Cardiac muscle cell (in vitro differentiated cells and primary cell): ENCODE results near the gene NPBWR2. TPM values are rescaled to one million over a fixed set of nuclear protein-coding genes. Genes with fewer than 3 reads are reported as not detected.
A peak's percentile ranks its signal among the peaks of the same experiment; 100 is the strongest.

Source experiments
- DNase-seq, 2 donors: peaks; one replicate each; pipeline versions ENCODE4 v3.0.0 to v3.0.0-alpha.2; 2010 to 2017; ENCODE audit warnings: low read depth in 1 of 2, low spot score in 1 of 2
- H3K27ac ChIP-seq: fragments of 200-600 bp; sonication (generic); 2 replicates; pipeline ENCODE4 v1.5.1; 2016
- H3K27me3 ChIP-seq: fragments of 200-600 bp; sonication (generic); 2 replicates; pipeline ENCODE4 v1.6.0; 2016; ENCODE audit warnings: control low read depth
- H3K36me3 ChIP-seq: fragments of 200-600 bp; sonication (generic); 2 replicates; pipeline ENCODE4 v1.5.1; 2016; ENCODE audit warnings: control low read depth
- H3K4me1 ChIP-seq: fragments of 200-600 bp; sonication (generic); 2 replicates; pipeline ENCODE4 v1.8.1; 2017; ENCODE audit warnings: low read depth, mild to moderate bottlenecking, mixed run types
- H3K4me3 ChIP-seq: fragments of 200-600 bp; sonication (generic); 2 replicates; pipeline ENCODE4 v1.5.1; 2016; ENCODE audit warnings: mild to moderate bottlenecking
- H3K9me3 ChIP-seq: fragments of 200-600 bp; sonication (generic); 2 replicates; pipeline ENCODE4 v1.5.1; 2017; ENCODE audit warnings: low read depth, mild to moderate bottlenecking, control low read depth
- polyA plus RNA-seq: library from polyadenylated mRNA; unstranded; fragments of >200 nt; fragmentation: Nextera tagmentation; extraction: Ambion mirVana; gene quantifications from 2 replicates; pipeline ENCODE4 v1.2.1, GENCODE V29; 2016
- total RNA-seq: library from RNA; depleted of rRNA; stranded (reverse); fragments of >200 nt; gene quantifications from 2 replicates; pipeline ENCODE4 v1.2.3, GENCODE V29; 2016
- TF ChIP-seq, protein P1 (sequence below): IDR thresholded peaks from 2 replicates; pipeline ENCODE4 v1.5.1; 2012; ENCODE audit warnings: low read depth, mild to moderate bottlenecking, low read length

Gene NPBWR2
- total and polyA plus RNA-seq, 2 experiments from 2014 or later = not detected

DNA sequence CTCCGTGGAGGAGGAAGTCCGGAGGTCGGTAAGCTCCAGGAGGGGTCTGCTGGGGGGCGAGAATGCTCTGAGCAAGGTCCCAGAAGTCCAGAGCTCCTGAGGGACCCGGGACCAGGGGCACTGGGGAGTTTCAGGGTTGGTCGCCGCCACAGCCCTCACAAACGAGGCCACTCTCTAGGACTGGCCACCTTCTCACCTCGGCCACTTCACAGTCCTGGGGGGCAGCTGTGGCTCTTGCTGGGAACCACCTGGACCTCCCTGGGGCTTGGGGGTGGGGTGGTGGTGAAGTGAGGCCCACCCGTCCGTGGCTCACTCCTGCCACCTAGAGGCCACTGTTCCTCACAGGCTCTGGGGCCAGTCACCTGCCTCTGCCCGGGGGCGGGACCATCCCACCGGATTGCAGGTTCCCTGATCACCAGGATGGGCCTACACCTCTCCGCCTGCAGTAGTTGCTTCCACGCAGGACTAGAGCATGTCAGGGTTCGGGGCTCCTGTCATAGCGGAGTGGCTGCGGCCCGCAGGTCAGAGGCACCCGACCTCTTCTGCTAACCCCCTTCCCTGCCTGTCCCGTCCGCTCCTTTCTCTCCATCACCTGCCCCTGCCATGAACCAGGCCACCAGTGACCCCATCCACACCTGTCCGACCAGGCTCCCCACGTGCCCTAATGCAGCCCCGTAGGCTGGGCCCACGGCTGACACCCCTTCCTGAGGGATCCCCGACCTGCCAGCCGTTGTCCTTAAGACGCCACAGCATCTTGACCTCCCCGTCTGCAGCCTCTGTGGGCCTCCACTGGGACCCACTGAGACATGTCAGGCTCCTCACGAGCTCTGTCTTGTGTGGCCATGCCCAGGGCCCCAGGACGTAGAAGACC is 49.5 kb downstream of the NPBWR2 start:
- H3K9me3 ChIP-seq = no peaks in the 10 kb centered on the region
- H3K4me1 ChIP-seq = peaks cover 10% of the 10 kb centered on the region
- H3K27ac ChIP-seq = no peak overlapping the region
- H3K36me3 ChIP-seq = no peaks in the 10 kb centered on the region
- TF ChIP-seq, protein P1, sequence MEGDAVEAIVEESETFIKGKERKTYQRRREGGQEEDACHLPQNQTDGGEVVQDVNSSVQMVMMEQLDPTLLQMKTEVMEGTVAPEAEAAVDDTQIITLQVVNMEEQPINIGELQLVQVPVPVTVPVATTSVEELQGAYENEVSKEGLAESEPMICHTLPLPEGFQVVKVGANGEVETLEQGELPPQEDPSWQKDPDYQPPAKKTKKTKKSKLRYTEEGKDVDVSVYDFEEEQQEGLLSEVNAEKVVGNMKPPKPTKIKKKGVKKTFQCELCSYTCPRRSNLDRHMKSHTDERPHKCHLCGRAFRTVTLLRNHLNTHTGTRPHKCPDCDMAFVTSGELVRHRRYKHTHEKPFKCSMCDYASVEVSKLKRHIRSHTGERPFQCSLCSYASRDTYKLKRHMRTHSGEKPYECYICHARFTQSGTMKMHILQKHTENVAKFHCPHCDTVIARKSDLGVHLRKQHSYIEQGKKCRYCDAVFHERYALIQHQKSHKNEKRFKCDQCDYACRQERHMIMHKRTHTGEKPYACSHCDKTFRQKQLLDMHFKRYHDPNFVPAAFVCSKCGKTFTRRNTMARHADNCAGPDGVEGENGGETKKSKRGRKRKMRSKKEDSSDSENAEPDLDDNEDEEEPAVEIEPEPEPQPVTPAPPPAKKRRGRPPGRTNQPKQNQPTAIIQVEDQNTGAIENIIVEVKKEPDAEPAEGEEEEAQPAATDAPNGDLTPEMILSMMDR = peak; percentile 81
- H3K27me3 ChIP-seq = no peaks in the 10 kb centered on the region
- DNase-seq = peak; percentile 72 to 82
- H3K4me3 ChIP-seq = no peak overlapping the region

DNA sequence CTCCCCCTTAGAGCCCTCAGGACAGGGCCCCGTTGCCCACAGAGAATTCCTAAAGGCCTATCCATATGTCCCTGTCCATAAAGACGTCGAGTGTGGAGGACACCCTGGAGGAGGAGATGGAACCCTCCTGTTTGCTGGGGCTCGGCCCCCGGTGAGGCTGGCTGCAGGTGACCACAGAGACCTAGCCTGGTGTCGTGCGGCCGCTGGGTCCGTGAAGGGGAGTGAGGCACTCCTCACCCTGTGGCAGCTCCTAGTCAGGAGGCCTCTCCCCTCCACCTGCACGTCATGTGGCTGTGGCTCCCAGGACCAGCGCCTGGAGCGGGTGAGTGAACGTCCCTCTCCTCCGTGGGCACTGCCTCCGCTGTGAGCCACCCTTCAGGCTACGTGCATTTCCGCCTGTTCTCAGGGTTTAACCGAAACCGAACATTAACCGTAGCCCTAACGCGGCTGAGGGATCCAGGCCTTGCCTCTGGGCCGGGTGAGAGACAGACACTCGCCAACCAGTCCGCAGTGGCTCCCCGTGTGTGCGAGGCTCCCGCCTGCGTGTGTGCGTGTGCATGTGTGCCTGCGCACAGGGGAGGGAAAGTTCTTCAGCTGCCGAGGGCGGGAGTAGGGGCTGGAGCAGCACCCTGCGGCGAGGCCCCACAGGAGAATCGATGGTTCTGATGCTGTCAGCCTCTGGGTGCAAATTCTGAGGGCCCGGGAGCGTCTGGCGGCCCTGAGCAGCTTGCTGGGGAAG is 50.3 kb downstream of the NPBWR2 start:
- H3K27me3 ChIP-seq = no peaks in the 10 kb centered on the region
- H3K36me3 ChIP-seq = no peaks in the 10 kb centered on the region
- no peak for DNase-seq
- H3K9me3 ChIP-seq = no peaks in the 10 kb centered on the region
- no peak overlapping the region for H3K27ac ChIP-seq
- TF ChIP-seq, protein P1 = no peak
- no peak overlapping the region for H3K4me3 ChIP-seq
- peaks cover 5% of the 10 kb centered on the region for H3K4me1 ChIP-seq

DNA sequence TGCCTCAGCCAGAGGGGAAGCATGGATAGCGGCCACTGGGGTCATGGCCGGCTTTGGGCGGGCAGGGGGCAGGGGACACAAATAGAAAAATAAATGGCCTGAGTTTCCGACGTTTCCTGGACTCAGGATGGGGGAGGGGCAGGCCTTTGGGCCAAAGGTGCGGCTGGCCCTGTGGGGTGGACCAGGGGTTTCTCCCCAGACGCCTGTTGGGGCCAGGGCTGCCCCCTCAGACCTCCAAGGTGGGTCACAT is 50.8 kb downstream of the NPBWR2 start:
- Histone ChIP-seq H3K36me3 (no peaks in the 10 kb centered on the region), H3K4me3 (no peak overlapping the region), H3K27ac (no peak overlapping the region), H3K4me1 (peaks cover 5% of the 10 kb centered on the region), H3K9me3 (no peaks in the 10 kb centered on the region), H3K27me3 (no peaks in the 10 kb centered on the region)
- DNase-seq = no peak
- TF ChIP-seq, protein P1 = no peak

DNA sequence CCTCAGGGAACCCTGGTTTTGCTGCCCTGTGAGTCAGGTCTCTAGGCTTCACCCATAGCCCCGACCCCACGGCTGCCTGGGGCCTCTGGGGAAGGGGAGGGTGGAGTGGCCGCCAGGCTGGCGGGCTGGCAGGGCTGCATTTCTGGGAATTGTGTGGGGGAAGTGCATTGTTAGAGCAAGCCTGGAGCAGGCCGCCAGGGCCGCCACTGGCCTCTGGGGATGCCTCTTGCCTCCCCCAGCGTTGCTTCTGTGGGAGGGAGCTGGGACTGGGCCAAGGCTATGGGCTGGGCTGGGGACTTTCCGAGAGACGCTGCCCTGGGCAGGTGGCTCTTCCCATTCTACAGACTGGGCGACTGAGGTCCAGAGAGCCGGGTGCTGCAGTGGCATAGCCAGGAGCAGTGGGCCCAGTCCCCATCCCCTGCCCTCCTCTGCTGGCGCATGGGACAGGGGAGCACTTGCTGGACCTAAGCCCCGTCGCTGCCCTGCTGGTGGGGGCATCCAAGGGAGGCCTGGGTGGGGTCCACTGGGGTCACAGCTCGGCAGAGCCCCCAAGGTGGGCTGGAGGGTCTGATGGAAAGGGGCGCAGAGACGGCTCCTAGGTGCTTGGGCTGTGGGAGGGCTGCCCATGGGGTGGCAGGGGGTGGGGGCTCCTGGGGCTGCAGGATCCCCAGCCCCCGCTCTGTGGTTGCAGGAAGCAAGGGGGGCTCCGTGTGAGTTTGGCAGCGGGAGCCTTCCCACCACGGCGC is 51.3 kb downstream of the NPBWR2 start:
- H3K9me3 ChIP-seq = no peaks in the 10 kb centered on the region
- H3K4me1 ChIP-seq = peaks cover 5% of the 10 kb centered on the region
- H3K36me3 ChIP-seq = no peaks in the 10 kb centered on the region
- H3K4me3 ChIP-seq = no peak overlapping the region
- H3K27me3 ChIP-seq = peaks cover 5% of the 10 kb centered on the region
- TF ChIP-seq, protein P1 = no peak
- H3K27ac ChIP-seq = no peak overlapping the region
- peak in 1 of 2 donors; percentile 81 for DNase-seq

DNA sequence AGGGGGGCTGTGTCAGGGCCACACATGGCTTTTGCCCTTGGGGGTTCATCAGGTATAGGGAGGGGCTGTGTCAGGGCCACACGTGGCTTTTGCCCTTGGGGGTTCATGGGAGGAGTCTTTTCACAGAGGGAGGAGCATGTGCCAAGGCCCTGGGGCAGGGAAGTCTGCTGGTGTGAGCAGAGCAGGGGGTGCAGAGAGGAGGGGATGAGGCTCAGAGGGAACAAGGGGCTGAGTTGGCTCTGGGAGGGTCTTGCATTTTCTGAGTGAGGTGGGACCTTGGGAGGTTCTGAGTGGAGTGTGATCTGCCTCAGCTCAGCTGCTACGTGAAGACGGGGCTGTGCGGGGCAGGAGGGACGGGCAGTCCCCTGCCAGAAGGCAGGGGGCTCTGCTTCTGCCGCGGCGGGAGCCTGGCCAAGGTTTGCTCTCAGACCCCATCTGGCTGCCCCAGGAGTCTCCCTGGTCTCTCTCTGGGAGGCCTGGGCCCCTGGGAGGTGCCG is 51.9 kb downstream of the NPBWR2 start:
- Histone ChIP-seq H3K4me1 (peaks cover 5% of the 10 kb centered on the region), H3K9me3 (no peaks in the 10 kb centered on the region), H3K36me3 (no peaks in the 10 kb centered on the region), H3K4me3 (no peak overlapping the region), H3K27ac (no peak overlapping the region), H3K27me3 (peaks cover 11% of the 10 kb centered on the region)
- DNase-seq = no peak
- TF ChIP-seq, protein P1 = no peak
